HG02981 (cell line): ENCODE data around the gene ACTL10.

Experiments
- ATAC-seq: cut with Tn5 transposase; IDR thresholded peaks from one replicate; pipeline ENCODE4 v1.9.1; 2021; ENCODE audit warnings: mild to moderate bottlenecking, moderate library complexity; ENCODE audit not compliant: unreplicated experiment

Gene ACTL10

GRCh38 chr20:33663161-33664084, 3.3 kb upstream of the ACTL10 start:
- ATAC-seq, result no peak

- no peak for ATAC-seq
Observed at GRCh38 chr20:33664085-33664761, 2.5 kb upstream of the ACTL10 start.

GRCh38 chr20:33664762-33665144, 2.0 kb upstream of the ACTL10 start:
- ATAC-seq, result no peak

- ATAC-seq, result no peak
Observed at GRCh38 chr20:33667245-33667675, 517 bp downstream of the ACTL10 start.

GRCh38 chr20:33667676-33668465, 1.1 kb downstream of the ACTL10 start:
- ATAC-seq, result no peak

- ATAC-seq, result no peak
Observed at GRCh38 chr20:33668466-33669155, 1.9 kb downstream of the ACTL10 start.

- ATAC-seq, result no peak
Observed at GRCh38 chr20:33669224-33669623, 2.5 kb downstream of the ACTL10 start.

- no peak for ATAC-seq
Observed at GRCh38 chr20:33669873-33670640, 3.3 kb downstream of the ACTL10 start.

GRCh38 chr20:33670715-33671499, 4.2 kb downstream of the ACTL10 start:
- ATAC-seq, result no peak

- no peak for ATAC-seq
Observed at GRCh38 chr20:33671573-33672288, 5.0 kb downstream of the ACTL10 start.

GRCh38 chr20:33672426-33673113, 5.8 kb downstream of the ACTL10 start:
- ATAC-seq, result no peak

GRCh38 chr20:33673114-33673409, 6.3 kb downstream of the ACTL10 start:
- ATAC-seq, result no peak

- ATAC-seq, result no peak
Observed at GRCh38 chr20:33673410-33674293, 6.9 kb downstream of the ACTL10 start.

- no peak for ATAC-seq
Observed at GRCh38 chr20:33674294-33675135, 7.8 kb downstream of the ACTL10 start, which contains the start of gene NECAB3. Gene NECAB3, minus strand, starts transcription at chr20:33674428. Its CDS starts 76 bp downstream, at chr20:33674352.

- no peak for ATAC-seq
Observed at GRCh38 chr20:33675136-33675959, 8.6 kb downstream of the ACTL10 start.
